ENCODE data around the gene MDP1.

- TF ChIP-seq, protein P1, sequence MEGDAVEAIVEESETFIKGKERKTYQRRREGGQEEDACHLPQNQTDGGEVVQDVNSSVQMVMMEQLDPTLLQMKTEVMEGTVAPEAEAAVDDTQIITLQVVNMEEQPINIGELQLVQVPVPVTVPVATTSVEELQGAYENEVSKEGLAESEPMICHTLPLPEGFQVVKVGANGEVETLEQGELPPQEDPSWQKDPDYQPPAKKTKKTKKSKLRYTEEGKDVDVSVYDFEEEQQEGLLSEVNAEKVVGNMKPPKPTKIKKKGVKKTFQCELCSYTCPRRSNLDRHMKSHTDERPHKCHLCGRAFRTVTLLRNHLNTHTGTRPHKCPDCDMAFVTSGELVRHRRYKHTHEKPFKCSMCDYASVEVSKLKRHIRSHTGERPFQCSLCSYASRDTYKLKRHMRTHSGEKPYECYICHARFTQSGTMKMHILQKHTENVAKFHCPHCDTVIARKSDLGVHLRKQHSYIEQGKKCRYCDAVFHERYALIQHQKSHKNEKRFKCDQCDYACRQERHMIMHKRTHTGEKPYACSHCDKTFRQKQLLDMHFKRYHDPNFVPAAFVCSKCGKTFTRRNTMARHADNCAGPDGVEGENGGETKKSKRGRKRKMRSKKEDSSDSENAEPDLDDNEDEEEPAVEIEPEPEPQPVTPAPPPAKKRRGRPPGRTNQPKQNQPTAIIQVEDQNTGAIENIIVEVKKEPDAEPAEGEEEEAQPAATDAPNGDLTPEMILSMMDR (IDR thresholded peaks at IDR 0.05; ENCODE audit: low read depth, low read length) = no peak
- no peak for TF ChIP-seq POLR2A (IDR thresholded peaks at IDR 0.05; ENCODE audit: extremely low read depth, insufficient read length)
- TF ChIP-seq, protein P2, sequence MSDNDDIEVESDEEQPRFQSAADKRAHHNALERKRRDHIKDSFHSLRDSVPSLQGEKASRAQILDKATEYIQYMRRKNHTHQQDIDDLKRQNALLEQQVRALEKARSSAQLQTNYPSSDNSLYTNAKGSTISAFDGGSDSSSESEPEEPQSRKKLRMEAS (IDR thresholded peaks at IDR 0.05; ENCODE audit: low read depth, low read length) = no peak
- TF ChIP-seq MYC (IDR thresholded peaks at IDR 0.05; ENCODE audit: low read depth, low read length) = no peak
These were observed 20.2 kb upstream of the MDP1 start for GRCh38 chr14:24235804-24236688.

All from NB4 (cell line).